Measurements from ENCODE around the gene HSBP1L1. TPM values are rescaled to one million over a fixed set of nuclear protein-coding genes. Genes with fewer than 3 reads are reported as not detected.

Gene HSBP1L1
- total and polyA plus RNA-seq, 2 of the 13 experiments (the other 11 are each of a cell fraction or from before 2014, with no cell fraction given), result 22.6 to 45.1 TPM

DNA sequence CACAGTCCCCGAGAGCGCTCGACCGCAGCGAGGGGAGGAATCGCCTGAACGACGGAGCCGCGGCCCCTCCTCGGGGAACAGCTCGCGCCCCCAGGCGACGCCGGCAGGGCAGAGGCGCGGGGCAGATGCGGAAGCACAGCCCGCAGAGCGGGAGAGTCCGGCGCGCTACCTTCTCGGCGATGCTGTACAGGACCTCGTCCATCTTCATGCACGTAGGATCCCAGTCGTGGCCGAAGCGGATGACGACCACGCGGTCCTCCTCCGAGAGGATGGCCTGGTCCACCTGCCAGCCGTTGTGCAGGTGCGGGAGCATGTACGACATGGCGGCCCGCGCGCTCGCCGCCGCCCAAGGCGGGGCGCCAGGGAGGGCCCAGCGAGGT is 23.6 kb downstream of the HSBP1L1 start (continued):
- TF ChIP-seq, protein P1, sequence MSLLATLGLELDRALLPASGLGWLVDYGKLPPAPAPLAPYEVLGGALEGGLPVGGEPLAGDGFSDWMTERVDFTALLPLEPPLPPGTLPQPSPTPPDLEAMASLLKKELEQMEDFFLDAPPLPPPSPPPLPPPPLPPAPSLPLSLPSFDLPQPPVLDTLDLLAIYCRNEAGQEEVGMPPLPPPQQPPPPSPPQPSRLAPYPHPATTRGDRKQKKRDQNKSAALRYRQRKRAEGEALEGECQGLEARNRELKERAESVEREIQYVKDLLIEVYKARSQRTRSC (CRISPR knock-in tag; IDR thresholded peaks at IDR 0.05; ENCODE audit: low read depth), result 0 out of 2 replicates have a peak, but pooled peaks have one; percentile 38
- TF ChIP-seq ZNF605 (CRISPR knock-in tag; IDR thresholded peaks at IDR 0.05) (0 out of 2 replicates have a peak, but pooled peaks have one; percentile 67), SMARCC2 (IDR thresholded peaks at IDR 0.05) (no peak), NFYC (CRISPR knock-in tag; IDR thresholded peaks at IDR 0.05) (no peak), HHEX (CRISPR knock-in tag; IDR thresholded peaks at IDR 0.05) (no peak), ZNF678 (CRISPR knock-in tag; IDR thresholded peaks at IDR 0.05) (peak; percentile 4; the same call in 1 of the 2 replicates), ZFP62 (CRISPR knock-in tag; IDR thresholded peaks at IDR 0.05) (no peak), PAF1 (CRISPR knock-in tag; IDR thresholded peaks at IDR 0.05) (no peak), ZNF816 (CRISPR knock-in tag; IDR thresholded peaks at IDR 0.05; ENCODE audit: borderline replicate concordance) (no peak), WIZ (CRISPR knock-in tag; IDR thresholded peaks at IDR 0.05) (peak; percentile 53; the same call in 1 of the 2 replicates), CBX1 (IDR thresholded peaks at IDR 0.05; ENCODE audit: low read depth) (no peak), MXI1 (IDR thresholded peaks at IDR 0.05; ENCODE audit: borderline replicate concordance, low read depth, low read length) (no peak), KMT2A (CRISPR knock-in tag; IDR thresholded peaks at IDR 0.05) (peak; percentile 84; the same call in 1 of the 2 replicates), ZNF629 (CRISPR knock-in tag; conservative IDR thresholded peaks at IDR 0.05) (no peak), ZNF333 (CRISPR knock-in tag; IDR thresholded peaks at IDR 0.05; ENCODE audit: borderline replicate concordance) (no peak; the same call in 1 of the 2 replicates), NFRKB (IDR thresholded peaks at IDR 0.05) (no peak), JUN (CRISPR knock-in tag; IDR thresholded peaks at IDR 0.05) (no peak), SALL2 (CRISPR knock-in tag; IDR thresholded peaks at IDR 0.05) (no peak), GATAD2A (CRISPR knock-in tag; IDR thresholded peaks at IDR 0.05) (no peak), YEATS2 (CRISPR knock-in tag; IDR thresholded peaks at IDR 0.05; ENCODE audit: borderline replicate concordance) (no peak; the same call in 1 of the 2 replicates), RFX5 (IDR thresholded peaks at IDR 0.05; ENCODE audit: low read depth, low read length) (no peak), ZNF232 (CRISPR knock-in tag; IDR thresholded peaks at IDR 0.05; ENCODE audit: borderline replicate concordance) (no peak), ZSCAN12 (CRISPR knock-in tag; IDR thresholded peaks at IDR 0.05) (no peak; the same call in 1 of the 2 replicates), HNRNPL (IDR thresholded peaks at IDR 0.05; ENCODE audit: low read depth, low read length) (no peak), ZNF879 (CRISPR knock-in tag; IDR thresholded peaks at IDR 0.05) (no peak), NONO (IDR thresholded peaks at IDR 0.05) (no peak), NONO (CRISPR knock-in tag; conservative IDR thresholded peaks at IDR 0.05) (0 out of 2 replicates have a peak, but pooled peaks have one; percentile 48), ZBTB42 (CRISPR knock-in tag; IDR thresholded peaks at IDR 0.05) (no peak), RORA (CRISPR knock-in tag; IDR thresholded peaks at IDR 0.05) (no peak)
- TF ChIP-seq, protein P2, sequence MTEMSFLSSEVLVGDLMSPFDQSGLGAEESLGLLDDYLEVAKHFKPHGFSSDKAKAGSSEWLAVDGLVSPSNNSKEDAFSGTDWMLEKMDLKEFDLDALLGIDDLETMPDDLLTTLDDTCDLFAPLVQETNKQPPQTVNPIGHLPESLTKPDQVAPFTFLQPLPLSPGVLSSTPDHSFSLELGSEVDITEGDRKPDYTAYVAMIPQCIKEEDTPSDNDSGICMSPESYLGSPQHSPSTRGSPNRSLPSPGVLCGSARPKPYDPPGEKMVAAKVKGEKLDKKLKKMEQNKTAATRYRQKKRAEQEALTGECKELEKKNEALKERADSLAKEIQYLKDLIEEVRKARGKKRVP (CRISPR knock-in tag; IDR thresholded peaks at IDR 0.05), result no peak
- TF ChIP-seq, protein P3, sequence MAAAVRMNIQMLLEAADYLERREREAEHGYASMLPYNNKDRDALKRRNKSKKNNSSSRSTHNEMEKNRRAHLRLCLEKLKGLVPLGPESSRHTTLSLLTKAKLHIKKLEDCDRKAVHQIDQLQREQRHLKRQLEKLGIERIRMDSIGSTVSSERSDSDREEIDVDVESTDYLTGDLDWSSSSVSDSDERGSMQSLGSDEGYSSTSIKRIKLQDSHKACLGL (CRISPR knock-in tag; IDR thresholded peaks at IDR 0.05), result peak; percentile 92
- TF ChIP-seq, protein P4, sequence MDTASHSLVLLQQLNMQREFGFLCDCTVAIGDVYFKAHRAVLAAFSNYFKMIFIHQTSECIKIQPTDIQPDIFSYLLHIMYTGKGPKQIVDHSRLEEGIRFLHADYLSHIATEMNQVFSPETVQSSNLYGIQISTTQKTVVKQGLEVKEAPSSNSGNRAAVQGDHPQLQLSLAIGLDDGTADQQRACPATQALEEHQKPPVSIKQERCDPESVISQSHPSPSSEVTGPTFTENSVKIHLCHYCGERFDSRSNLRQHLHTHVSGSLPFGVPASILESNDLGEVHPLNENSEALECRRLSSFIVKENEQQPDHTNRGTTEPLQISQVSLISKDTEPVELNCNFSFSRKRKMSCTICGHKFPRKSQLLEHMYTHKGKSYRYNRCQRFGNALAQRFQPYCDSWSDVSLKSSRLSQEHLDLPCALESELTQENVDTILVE (CRISPR knock-in tag; IDR thresholded peaks at IDR 0.05), result no peak

Measured in HepG2 (cell line).